B cell (primary cell): ENCODE data around the gene ARMH3.

Experiments used
- EZH2 ChIP-seq: IDR thresholded peaks from 2 replicates; pipeline ENCODE4 v1.6.1; 2012; ENCODE audit warnings: borderline replicate concordance, low read depth, mild to moderate bottlenecking, moderate library complexity, low read length; ENCODE audit not compliant: insufficient read depth, poor library complexity, severe bottlenecking
- TF ChIP-seq, protein P1 (sequence below): fragments of 200-600 bp; IDR thresholded peaks from one replicate; pipeline ENCODE4 v1.8.0; 2022; ENCODE audit warnings: antibody characterized with exemption, mild to moderate bottlenecking

DNA sequence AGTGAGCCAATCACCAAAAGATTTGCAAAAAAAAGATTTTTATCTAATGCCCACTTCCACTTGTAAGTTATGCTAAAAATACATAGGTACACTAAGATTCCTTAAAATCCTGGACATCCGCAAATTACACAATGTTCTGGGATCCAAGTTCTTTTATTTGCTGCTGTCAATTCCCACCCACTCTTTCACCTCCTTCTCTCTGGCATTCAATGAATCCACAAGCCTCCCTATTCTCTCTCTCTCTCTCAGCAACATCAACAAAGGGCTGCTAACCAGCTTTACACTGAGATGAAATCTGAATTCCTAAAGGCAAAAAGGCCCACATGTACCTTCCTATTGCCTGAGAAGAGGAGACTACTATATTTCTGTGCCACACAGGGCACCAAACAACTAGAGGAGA lies 99.9 kb downstream of the ARMH3 start:
- TF ChIP-seq, protein P1, sequence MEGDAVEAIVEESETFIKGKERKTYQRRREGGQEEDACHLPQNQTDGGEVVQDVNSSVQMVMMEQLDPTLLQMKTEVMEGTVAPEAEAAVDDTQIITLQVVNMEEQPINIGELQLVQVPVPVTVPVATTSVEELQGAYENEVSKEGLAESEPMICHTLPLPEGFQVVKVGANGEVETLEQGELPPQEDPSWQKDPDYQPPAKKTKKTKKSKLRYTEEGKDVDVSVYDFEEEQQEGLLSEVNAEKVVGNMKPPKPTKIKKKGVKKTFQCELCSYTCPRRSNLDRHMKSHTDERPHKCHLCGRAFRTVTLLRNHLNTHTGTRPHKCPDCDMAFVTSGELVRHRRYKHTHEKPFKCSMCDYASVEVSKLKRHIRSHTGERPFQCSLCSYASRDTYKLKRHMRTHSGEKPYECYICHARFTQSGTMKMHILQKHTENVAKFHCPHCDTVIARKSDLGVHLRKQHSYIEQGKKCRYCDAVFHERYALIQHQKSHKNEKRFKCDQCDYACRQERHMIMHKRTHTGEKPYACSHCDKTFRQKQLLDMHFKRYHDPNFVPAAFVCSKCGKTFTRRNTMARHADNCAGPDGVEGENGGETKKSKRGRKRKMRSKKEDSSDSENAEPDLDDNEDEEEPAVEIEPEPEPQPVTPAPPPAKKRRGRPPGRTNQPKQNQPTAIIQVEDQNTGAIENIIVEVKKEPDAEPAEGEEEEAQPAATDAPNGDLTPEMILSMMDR, result no peak
- no peak for TF ChIP-seq EZH2
